H1 (cell line): ENCODE measurements around the gene OR2B2. TPM values are rescaled to one million over a fixed set of nuclear protein-coding genes. Genes with fewer than 3 reads are reported as not detected.

Experiments used
- CTCF ChIA-PET: fragments of 300-600 bp; sonication (Branson Sonifier 250); formaldehyde crosslinking; loops from one replicate; lab custom pipeline; 2021; ENCODE audit not compliant: partially characterized antibody; lab: Charles Lee
- POLR2A ChIA-PET: fragments of 300-600 bp; sonication (Branson Sonifier 250); formaldehyde crosslinking; loops from one replicate; lab custom pipeline; 2021; ENCODE audit warnings: inconsistent platforms; ENCODE audit not compliant: partially characterized antibody; lab: Charles Lee
- DNase-seq, 2 experiments: peaks; one replicate each; pipeline versions ENCODE4 v3.0.0 to v3.0.0-alpha.2; 2010 to 2022; ENCODE audit warnings: low spot score in 2 of 2, low read depth in 1 of 2, mixed read lengths in 1 of 2
- FAIRE-seq: peaks from 2 replicates; lab custom pipeline; 2011; peaks lifted over from hg19 to GRCh38; lab: Jason Lieb, UNC
- H2AFZ ChIP-seq: 2 replicates; pipeline ENCODE4 v1.8.1; 2012; ENCODE audit warnings: low read length, inconsistent platforms
- H2AK5ac ChIP-seq: 2 replicates; pipeline ENCODE4 v1.6.1; 2013; ENCODE audit warnings: low read depth, low read length
- H2BK120ac ChIP-seq: replicated peaks from 2 replicates; pipeline ENCODE3; 2013; ENCODE audit warnings: low read depth, low read length, inconsistent platforms
- H2BK12ac ChIP-seq: 2 replicates; pipeline ENCODE4 v1.6.1; 2013; ENCODE audit warnings: low read depth, low read length
- H2BK15ac ChIP-seq: 2 replicates; pipeline ENCODE4 v1.6.1; 2013; ENCODE audit warnings: low read length
- H2BK20ac ChIP-seq: 2 replicates; pipeline ENCODE4 v1.6.1; 2013; ENCODE audit warnings: low read length
- H2BK5ac ChIP-seq: 2 replicates; pipeline ENCODE4 v1.6.1; 2013; ENCODE audit warnings: low read depth, low read length
- H3K14ac ChIP-seq: 2 replicates; pipeline ENCODE4 v1.6.1; 2013; ENCODE audit warnings: inconsistent platforms; ENCODE audit not compliant: insufficient read length
- H3K18ac ChIP-seq: 2 replicates; pipeline ENCODE4 v1.6.1; 2013; ENCODE audit warnings: low read length; ENCODE audit errors: extremely low read depth
- H3K23ac ChIP-seq: 2 replicates; pipeline ENCODE4 v1.6.1; 2013; ENCODE audit warnings: inconsistent platforms; ENCODE audit not compliant: insufficient read length
- H3K23me2 ChIP-seq: 2 replicates; pipeline ENCODE4 v1.6.1; 2013; ENCODE audit warnings: low read depth, low read length
- H3K27ac ChIP-seq: 2 replicates; pipeline ENCODE4 v1.6.1; 2011; ENCODE audit warnings: low read depth, low read length, inconsistent platforms
- H3K27me3 ChIP-seq, 4 experiments: replicated peaks in 1 of 4; 1 replicate in 1 of 4; 2 replicates in 3 of 4; pipeline versions ENCODE4 v1.6.1 to v1.8.1; 2011 to 2013; ENCODE audit warnings: low read length in 3 of 4, mild to moderate bottlenecking in 3 of 4, inconsistent platforms in 2 of 4, mixed read lengths in 2 of 4, moderate library complexity in 1 of 4; ENCODE audit not compliant: control insufficient read depth in 3 of 4, insufficient read depth in 3 of 4; ENCODE audit errors: extremely low read depth in 1 of 4
- H3K36me3 ChIP-seq, 4 experiments: 2 replicates each; pipeline versions ENCODE4 v1.6.1 to v1.8.1; 2011 to 2013; ENCODE audit warnings: mild to moderate bottlenecking in 4 of 4, low read length in 3 of 4, moderate library complexity in 2 of 4, control low read depth in 1 of 4, inconsistent platforms in 1 of 4; ENCODE audit not compliant: insufficient read depth in 4 of 4, control insufficient read depth in 2 of 4
- H3K4ac ChIP-seq: replicated peaks from 2 replicates; pipeline ENCODE3; 2013; ENCODE audit warnings: low read length, low read depth, mixed read lengths, inconsistent platforms; ENCODE audit not compliant: insufficient read length
- H3K4me1 ChIP-seq, 4 experiments: replicated peaks in 1 of 4; 1 replicate in 1 of 4; 2 replicates in 3 of 4; pipeline versions ENCODE4 v1.6.1 to v1.8.1; 2011 to 2013; ENCODE audit warnings: low read length in 3 of 4, inconsistent platforms in 2 of 4, mixed read lengths in 1 of 4; ENCODE audit not compliant: insufficient read depth in 4 of 4, control insufficient read depth in 3 of 4
- H3K4me2 ChIP-seq, 2 experiments: 2 replicates each; pipeline versions ENCODE4 v1.6.1 to v1.8.1; 2011 to 2013; ENCODE audit warnings: low read depth in 2 of 2, low read length in 2 of 2, control low read depth in 1 of 2, inconsistent platforms in 1 of 2, mild to moderate bottlenecking in 1 of 2; ENCODE audit not compliant: insufficient read depth in 1 of 2
- H3K4me3 ChIP-seq, 4 experiments: fragments of 200-600, 300-600 bp in 1 of 4; sonication (generic), shearing (Covaris generic), sonication (Bioruptor Twin) in 1 of 4; 2 replicates each; pipeline versions ENCODE4 v1.5.1 to v1.8.1; 2011 to 2016; ENCODE audit warnings: low read length in 4 of 4, low read depth in 3 of 4, control low read depth in 2 of 4, inconsistent platforms in 2 of 4, mild to moderate bottlenecking in 2 of 4, mixed read lengths in 1 of 4, moderate library complexity in 1 of 4; ENCODE audit not compliant: insufficient read depth in 2 of 4; ENCODE audit errors: extremely low read depth in 1 of 4
- H3K56ac ChIP-seq: replicated peaks from 2 replicates; pipeline ENCODE3; 2013; ENCODE audit warnings: low read depth, mild to moderate bottlenecking, mixed read lengths, low read length, inconsistent platforms; ENCODE audit not compliant: insufficient read length
- H3K79me1 ChIP-seq: 2 replicates; pipeline ENCODE4 v1.6.1; 2013; ENCODE audit warnings: low read depth, low read length, control low read depth
- H3K79me2 ChIP-seq, 2 experiments: 2 replicates each; pipeline versions ENCODE4 v1.6.1 to v1.8.1; 2012 to 2013; ENCODE audit warnings: low read length in 2 of 2, mild to moderate bottlenecking in 2 of 2, inconsistent platforms in 1 of 2; ENCODE audit not compliant: insufficient read depth in 2 of 2, control insufficient read depth in 1 of 2
- H3K9ac ChIP-seq, 4 experiments: replicated peaks in 1 of 4; 1 replicate in 1 of 4; 2 replicates in 3 of 4; pipeline versions ENCODE4 v1.6.1 to v1.8.1; 2011 to 2013; ENCODE audit warnings: low read depth in 3 of 4, low read length in 3 of 4, control low read depth in 2 of 4, mild to moderate bottlenecking in 2 of 4, moderate library complexity in 2 of 4, inconsistent platforms in 1 of 4; ENCODE audit errors: extremely low read depth in 1 of 4
- H3K9me3 ChIP-seq, 2 experiments: 2 replicates each; pipeline versions ENCODE4 v1.6.1 to v1.8.1; 2012 to 2013; ENCODE audit warnings: mild to moderate bottlenecking in 2 of 2, moderate library complexity in 2 of 2, control low read depth in 1 of 2, inconsistent platforms in 1 of 2, low read depth in 1 of 2, low read length in 1 of 2, mixed read lengths in 1 of 2; ENCODE audit not compliant: insufficient read depth in 2 of 2
- H4K20me1 ChIP-seq, 2 experiments: replicated peaks in 1 of 2; 2 replicates each; pipeline versions ENCODE3 to v1.8.1; 2011 to 2013; ENCODE audit warnings: inconsistent platforms in 2 of 2, low read length in 2 of 2, mild to moderate bottlenecking in 1 of 2; ENCODE audit not compliant: insufficient read depth in 2 of 2, control insufficient read depth in 1 of 2
- H4K5ac ChIP-seq: 2 replicates; pipeline ENCODE4 v1.6.1; 2013; ENCODE audit warnings: low read length, low read depth, mixed read lengths, inconsistent platforms; ENCODE audit not compliant: insufficient read length
- H4K8ac ChIP-seq: 2 replicates; pipeline ENCODE4 v1.8.0; 2013; ENCODE audit warnings: mild to moderate bottlenecking, moderate library complexity, low read length, inconsistent platforms; ENCODE audit not compliant: insufficient read depth; ENCODE audit errors: extremely low read depth
- H4K91ac ChIP-seq: replicated peaks from 2 replicates; pipeline ENCODE3; 2013; ENCODE audit warnings: low read length, mixed read lengths, inconsistent platforms; ENCODE audit not compliant: insufficient read length
- ATF2 ChIP-seq: IDR thresholded peaks from 2 replicates; pipeline ENCODE4 v1.6.1; 2012; ENCODE audit warnings: low read length, inconsistent platforms
- ATF3 ChIP-seq: IDR thresholded peaks from 2 replicates; pipeline ENCODE4 v1.6.1; 2011; ENCODE audit warnings: low read depth, mild to moderate bottlenecking, low read length; ENCODE audit not compliant: insufficient read depth
- MAX ChIP-seq: IDR thresholded peaks from 2 replicates; pipeline ENCODE4 v1.6.1; 2012; ENCODE audit warnings: inconsistent platforms
- WGBS, 2 experiments: shearing (Covaris generic) in 1 of 2; methylation state at CpG; one replicate each; pipeline versions ENCODE4 v1.1.6 to v1.1.7; 2013 to 2015; ENCODE audit warnings: low lambda C conversion rate in 2 of 2, mixed read lengths in 2 of 2, inconsistent platforms in 1 of 2, low coverage in 1 of 2, missing lambda C conversion rate in 1 of 2; ENCODE audit not compliant: insufficient replicate concordance in 2 of 2, insufficient coverage in 1 of 2, insufficient read length in 1 of 2; ENCODE audit errors: extremely low coverage in 1 of 2, missing lambda C conversion rate in 1 of 2; 5-methylcytosine and 5-hydroxymethylcytosine counted together
- polyA plus RNA-seq, 7 experiments: library from polyadenylated mRNA; depleted of rRNA in 3 of 7; stranded (reverse) in 5 of 7; unstranded in 2 of 7; fragments of >200 nt in 5 of 7; fragments of 200-250 nt in 2 of 7; gene quantifications; 1 replicate in 5 of 7; 2 replicates in 1 of 7; 4 replicates in 1 of 7; pipeline versions ENCODE4 v1.2.1 to v1.2.3, GENCODE V29; 2011 to 2013; ENCODE audit warnings: missing spikeins in 2 of 7, mixed read lengths in 2 of 7
- total RNA-seq: library from RNA; stranded (reverse); fragmentation: NEBNext Ultra II Directional; extraction: Animal tissue kit (Norgen Biotek cat#: 25700); gene quantifications from 2 replicates; pipeline ENCODE4 v1.2.1, GENCODE V29; 2021
- TF ChIP-seq, protein P1 (sequence below): IDR thresholded peaks from 2 replicates; pipeline ENCODE4 v1.6.1; 2012; ENCODE audit warnings: inconsistent platforms

OR2B2 gene
- total and polyA plus RNA-seq, 2 of the 8 experiments (the other 6 are each of a cell fraction or from before 2014, with no cell fraction given): not detected

- H3K79me2 ChIP-seq: no peaks in the 10 kb centered on the region
- no peak overlapping the region for H3K4me2 ChIP-seq
- no peak overlapping the region for H4K8ac ChIP-seq
- H3K4me3 ChIP-seq: no peak overlapping the region
- H3K18ac ChIP-seq: no peak overlapping the region; the same call in 1 of the 2 replicates
- DNase-seq (no peak), FAIRE-seq (no peak)
- peak overlapping the region; percentile 98; the same call in 1 of the 2 replicates for H2AK5ac ChIP-seq
- H3K4ac ChIP-seq: no peak overlapping the region
- H4K91ac ChIP-seq: no peak overlapping the region
- H2BK20ac ChIP-seq: no peak overlapping the region
- TF ChIP-seq ATF3 (no peak), ATF2 (no peak), MAX (peak; percentile 78)
- TF ChIP-seq, protein P1, sequence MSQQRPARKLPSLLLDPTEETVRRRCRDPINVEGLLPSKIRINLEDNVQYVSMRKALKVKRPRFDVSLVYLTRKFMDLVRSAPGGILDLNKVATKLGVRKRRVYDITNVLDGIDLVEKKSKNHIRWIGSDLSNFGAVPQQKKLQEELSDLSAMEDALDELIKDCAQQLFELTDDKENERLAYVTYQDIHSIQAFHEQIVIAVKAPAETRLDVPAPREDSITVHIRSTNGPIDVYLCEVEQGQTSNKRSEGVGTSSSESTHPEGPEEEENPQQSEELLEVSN: peak; percentile 98
- no peak overlapping the region for H2BK120ac ChIP-seq
- H4K5ac ChIP-seq: no peak overlapping the region
- no peaks in the 10 kb centered on the region for H3K9me3 ChIP-seq
- H3K27ac ChIP-seq: no peak overlapping the region
- H2BK5ac ChIP-seq: peak overlapping the region; percentile 20; the same call in 1 of the 2 replicates
- no peak overlapping the region for H2AFZ ChIP-seq
- no peak overlapping the region for H2BK15ac ChIP-seq
- no peak overlapping the region for H3K14ac ChIP-seq
- ChIA-PET POLR2A (interaction anchor here (1.0 to 40.3 kb wide), 15 partner anchors 1 to 1685 kb away, joined by 3 to 3039 read pairs (median 4); a partner anchor contains a TSS), CTCF (interaction anchor here (0.8 to 1.7 kb wide), 4 partner anchors 10 to 33 kb away, joined by 3 to 6 read pairs (median 3); a partner anchor contains a TSS)
- no peaks in the 10 kb centered on the region for H3K79me1 ChIP-seq
- peaks cover 4% of the 10 kb centered on the region for H3K23me2 ChIP-seq
- H2BK12ac ChIP-seq: 0 out of 2 replicates have a peak overlapping the region, but pooled peaks have one; percentile 23
- WGBS, 2 experiments: 62% methylated on average over 5 of the region's 5 CpGs; no CpG with 5 or more reads in 1 of the 2 experiments
- H3K36me3 ChIP-seq: no peaks in the 10 kb centered on the region
- no peak overlapping the region for H3K56ac ChIP-seq
- H3K4me1 ChIP-seq: peaks cover 0 to 8% (median 3%) of the 10 kb centered on the region in 4 experiments; a peak in 3 of 7 replicates
- no peak overlapping the region for H3K23ac ChIP-seq
- H4K20me1 ChIP-seq: no peaks in the 10 kb centered on the region
- no peaks in the 10 kb centered on the region for H3K27me3 ChIP-seq
- no peak overlapping the region for H3K9ac ChIP-seq
Measured at GRCh38 chr6:27882624-27883023, 29.6 kb downstream of the OR2B2 start.
